Trophoblast cell (in vitro differentiated cells and primary cell): ENCODE data around the gene LMAN2.

ENCODE experiments used
- DNase-seq, 2 donors: peaks; one replicate each; pipeline ENCODE4 v3.0.0-alpha.2; 2016
- H2AFZ ChIP-seq: 2 replicates; pipeline ENCODE4 v1.6.1; 2013; ENCODE audit warnings: low read length, moderate library complexity, mild to moderate bottlenecking; ENCODE audit not compliant: insufficient read depth, poor library complexity
- H2AK5ac ChIP-seq: 2 replicates; pipeline ENCODE4 v1.6.1; 2013; ENCODE audit warnings: mild to moderate bottlenecking, low read length
- H2BK120ac ChIP-seq: 2 replicates; pipeline ENCODE4 v1.6.1; 2013; ENCODE audit warnings: low read length, mild to moderate bottlenecking, moderate library complexity; ENCODE audit not compliant: insufficient read depth, poor library complexity
- H2BK12ac ChIP-seq: 2 replicates; pipeline ENCODE4 v1.6.1; 2013; ENCODE audit warnings: mild to moderate bottlenecking, low read length, moderate library complexity
- H2BK5ac ChIP-seq: 2 replicates; pipeline ENCODE4 v1.6.1; 2013; ENCODE audit warnings: low read length, low read depth, moderate library complexity, mild to moderate bottlenecking; ENCODE audit not compliant: poor library complexity
- H3K14ac ChIP-seq: 2 replicates; pipeline ENCODE4 v1.6.1; 2013; ENCODE audit warnings: mild to moderate bottlenecking, low read length
- H3K18ac ChIP-seq: 2 replicates; pipeline ENCODE4 v1.6.1; 2013; ENCODE audit warnings: mild to moderate bottlenecking, low read length
- H3K23ac ChIP-seq: 2 replicates; pipeline ENCODE4 v1.6.1; 2013; ENCODE audit warnings: low read length
- H3K27ac ChIP-seq: 2 replicates; pipeline ENCODE4 v1.5.1; 2013; ENCODE audit warnings: low read depth, mild to moderate bottlenecking, inconsistent platforms, low read length, moderate library complexity
- H3K27me3 ChIP-seq: 2 replicates; pipeline ENCODE4 v1.6.1; 2013; ENCODE audit warnings: inconsistent platforms, mild to moderate bottlenecking, low read length, moderate library complexity; ENCODE audit not compliant: insufficient read depth
- H3K36me3 ChIP-seq, 2 experiments: 1 replicate in 1 of 2; 2 replicates in 1 of 2; pipeline ENCODE4 v1.6.1; 2013; ENCODE audit warnings: low read length in 2 of 2, mild to moderate bottlenecking in 2 of 2, moderate library complexity in 1 of 2; ENCODE audit not compliant: insufficient read depth in 2 of 2, control insufficient read depth in 1 of 2
- H3K4ac ChIP-seq: 2 replicates; pipeline ENCODE4 v1.6.1; 2013; ENCODE audit warnings: low read depth, mild to moderate bottlenecking, low read length, moderate library complexity
- H3K4me1 ChIP-seq, 2 experiments: 1 replicate in 1 of 2; 2 replicates in 1 of 2; pipeline ENCODE4 v1.6.1; 2013; ENCODE audit warnings: low read length in 2 of 2, mild to moderate bottlenecking in 2 of 2, moderate library complexity in 1 of 2; ENCODE audit not compliant: insufficient read depth in 2 of 2, control insufficient read depth in 1 of 2
- H3K4me2 ChIP-seq: 2 replicates; pipeline ENCODE4 v1.6.1; 2013; ENCODE audit warnings: inconsistent platforms, mild to moderate bottlenecking, low read length, moderate library complexity
- H3K4me3 ChIP-seq: 2 replicates; pipeline ENCODE4 v1.5.1; 2013; ENCODE audit warnings: mild to moderate bottlenecking, low read depth, low read length, inconsistent platforms
- H3K79me1 ChIP-seq: one replicate; pipeline ENCODE4 v1.6.1; 2013; ENCODE audit warnings: low read length
- H3K79me2 ChIP-seq: 2 replicates; pipeline ENCODE4 v1.6.1; 2013; ENCODE audit warnings: low read length, mild to moderate bottlenecking; ENCODE audit not compliant: control insufficient read depth, insufficient read depth, poor library complexity
- H3K9ac ChIP-seq: 2 replicates; pipeline ENCODE4 v1.6.1; 2013; ENCODE audit warnings: mild to moderate bottlenecking, low read length
- H3K9me3 ChIP-seq: 2 replicates; pipeline ENCODE4 v1.6.1; 2013; ENCODE audit warnings: low read depth, mild to moderate bottlenecking, control low read depth, inconsistent platforms, low read length; ENCODE audit not compliant: insufficient read depth
- H4K12ac ChIP-seq: 2 replicates; pipeline ENCODE4 v1.6.1; 2013; ENCODE audit warnings: low read depth, mild to moderate bottlenecking, low read length, moderate library complexity
- H4K8ac ChIP-seq: 2 replicates; pipeline ENCODE4 v1.6.1; 2013; ENCODE audit warnings: low read depth, mild to moderate bottlenecking, low read length, moderate library complexity
- H4K91ac ChIP-seq: one replicate; pipeline ENCODE4 v1.6.1; 2013; ENCODE audit warnings: low read depth, mild to moderate bottlenecking, low read length, moderate library complexity
- WGBS: extraction: QIAGEN DNeasy Blood & Tissue Kit; methylation state at CpG from one replicate; pipeline ENCODE4 v1.1.7; 2013; ENCODE audit warnings: missing lambda C conversion rate; ENCODE audit not compliant: insufficient read length, insufficient coverage; ENCODE audit errors: extremely low coverage; 5-methylcytosine and 5-hydroxymethylcytosine counted together

Gene LMAN2

DNA sequence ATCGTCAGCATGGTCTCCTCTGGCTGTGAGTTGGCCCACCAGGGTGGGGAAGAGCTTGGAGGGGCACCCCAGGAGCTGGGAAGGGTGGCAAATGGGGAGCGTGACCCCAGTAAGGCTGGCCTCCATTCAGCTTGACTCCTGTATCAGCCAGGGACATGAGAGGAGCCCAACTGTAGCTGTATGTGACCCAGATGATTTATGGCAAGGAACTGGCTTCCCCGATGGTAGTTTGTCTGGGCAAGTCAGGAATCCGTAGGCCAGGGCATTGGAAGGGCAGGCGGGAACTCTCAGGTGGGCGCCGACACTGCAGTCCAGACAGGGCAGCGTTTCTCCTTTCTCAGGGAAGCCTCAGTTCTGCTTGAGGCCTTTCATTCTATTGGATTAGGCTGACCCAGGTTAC lies 35.1 kb upstream of the LMAN2 start:
- Histone ChIP-seq H2BK5ac (no peak overlapping the region), H3K18ac (no peak overlapping the region), H3K79me1 (peaks cover 5% of the 10 kb centered on the region), H3K4me1 (peaks cover 14 to 17% of the 10 kb centered on the region in 2 experiments), H4K8ac (no peak overlapping the region), H3K23ac (no peak overlapping the region), H3K4ac (no peak overlapping the region), H2AFZ (no peak overlapping the region), H3K4me2 (no peak overlapping the region), H4K91ac (no peak overlapping the region), H2AK5ac (no peak overlapping the region), H2BK120ac (no peak overlapping the region), H2BK12ac (no peak overlapping the region), H3K27me3 (no peaks in the 10 kb centered on the region), H3K4me3 (no peak overlapping the region), H3K79me2 (no peaks in the 10 kb centered on the region), H3K36me3 (no peaks in the 10 kb centered on the region), H3K27ac (no peak overlapping the region), H3K14ac (no peak overlapping the region), H4K12ac (no peak overlapping the region), H3K9me3 (peaks cover 1% of the 10 kb centered on the region), H3K9ac (no peak overlapping the region)
- DNase-seq: no peak
- WGBS: no CpG with 5 or more reads among the region's 8 CpGs

DNA sequence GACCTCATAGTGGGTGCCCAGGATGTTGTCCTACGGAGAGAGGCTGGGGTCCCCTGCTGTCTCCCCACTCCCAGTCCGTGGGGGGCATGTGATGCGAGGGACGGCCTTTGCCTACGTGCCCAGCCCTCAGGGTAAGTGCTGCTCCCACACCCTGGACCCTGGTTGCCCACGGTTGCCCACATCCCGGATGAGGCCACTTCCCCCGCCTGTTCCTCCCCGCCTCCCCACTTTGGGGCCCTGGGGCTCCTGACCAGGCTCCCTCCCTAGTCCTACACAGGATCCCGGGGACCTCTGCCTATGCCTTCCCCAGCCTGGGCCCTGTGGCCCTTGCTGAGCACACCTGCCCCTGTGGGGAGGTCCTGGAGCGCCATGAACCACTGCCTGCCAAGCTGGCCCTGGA lies 34.3 kb upstream of the LMAN2 start:
- Histone ChIP-seq H3K4me2 (no peak overlapping the region), H3K18ac (no peak overlapping the region), H3K9me3 (peaks cover 1% of the 10 kb centered on the region), H3K14ac (no peak overlapping the region), H3K79me1 (peaks cover 5% of the 10 kb centered on the region), H3K4me1 (peaks cover 14 to 17% of the 10 kb centered on the region in 2 experiments), H2BK12ac (no peak overlapping the region), H2BK120ac (no peak overlapping the region), H3K9ac (no peak overlapping the region), H2BK5ac (no peak overlapping the region), H3K79me2 (no peaks in the 10 kb centered on the region), H4K91ac (no peak overlapping the region), H4K8ac (no peak overlapping the region), H3K4me3 (no peak overlapping the region), H2AK5ac (no peak overlapping the region), H4K12ac (no peak overlapping the region), H3K4ac (no peak overlapping the region), H3K27ac (no peak overlapping the region), H3K27me3 (no peaks in the 10 kb centered on the region), H2AFZ (no peak overlapping the region), H3K23ac (no peak overlapping the region), H3K36me3 (no peaks in the 10 kb centered on the region)
- no peak for DNase-seq
- no CpG with 5 or more reads among the region's 11 CpGs for WGBS

DNA sequence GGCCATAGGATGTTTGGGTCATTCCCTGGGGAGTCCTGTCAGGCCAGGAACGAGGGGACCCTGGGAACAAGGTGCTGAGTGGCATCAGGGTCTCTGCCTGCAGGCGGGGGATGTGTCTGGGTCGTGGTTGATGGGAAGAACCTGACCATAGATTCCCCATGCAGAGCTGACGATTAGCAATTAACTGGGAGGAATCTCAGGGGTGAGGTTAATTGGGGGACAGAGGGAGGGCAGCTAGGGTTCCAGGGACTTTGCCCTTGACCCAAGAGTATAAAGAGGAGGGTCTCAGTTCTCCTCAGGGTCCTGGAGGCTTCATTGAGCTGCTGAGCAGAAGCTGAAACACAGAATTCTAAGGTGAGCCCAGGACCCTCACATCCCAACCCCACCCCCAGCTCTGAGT lies 32.7 kb upstream of the LMAN2 start, which contains the start of gene SLC34A1:
TSS of gene SLC34A1 (plus strand) at position 301 of the 400 bp plus-strand sequence. CDS start 1,308 bp downstream, outside the sequence.
- H3K14ac ChIP-seq: no peak within 1 kb of the TSS
- H3K79me2 ChIP-seq: no peaks in the 10 kb centered on the region
- DNase-seq: no peak
- WGBS: no CpG with 5 or more reads among the region's 4 CpGs
- H3K79me1 ChIP-seq: no peaks in the 10 kb centered on the region
- H3K18ac ChIP-seq: no peak within 1 kb of the TSS
- no peak within 1 kb of the TSS for H2AFZ ChIP-seq
- no peak within 1 kb of the TSS for H3K9ac ChIP-seq
- no peak within 1 kb of the TSS for H3K27ac ChIP-seq
- H3K9me3 ChIP-seq: peaks cover 1% of the 10 kb centered on the region
- no peak within 1 kb of the TSS for H3K4ac ChIP-seq
- no peak within 1 kb of the TSS for H3K23ac ChIP-seq
- H4K91ac ChIP-seq: no peak within 1 kb of the TSS
- no peak within 1 kb of the TSS for H2BK120ac ChIP-seq
- no peak within 1 kb of the TSS for H4K8ac ChIP-seq
- no peak within 1 kb of the TSS for H2AK5ac ChIP-seq
- H3K4me1 ChIP-seq: peaks cover 6% of the 10 kb centered on the region in 2 experiments
- no peak within 1 kb of the TSS for H4K12ac ChIP-seq
- H2BK12ac ChIP-seq: no peak within 1 kb of the TSS
- H3K4me3 ChIP-seq: no peak within 1 kb of the TSS
- no peak within 1 kb of the TSS for H2BK5ac ChIP-seq
- no peak within 1 kb of the TSS for H3K4me2 ChIP-seq
- H3K27me3 ChIP-seq: no peaks in the 10 kb centered on the region
- H3K36me3 ChIP-seq: no peaks in the 10 kb centered on the region

DNA sequence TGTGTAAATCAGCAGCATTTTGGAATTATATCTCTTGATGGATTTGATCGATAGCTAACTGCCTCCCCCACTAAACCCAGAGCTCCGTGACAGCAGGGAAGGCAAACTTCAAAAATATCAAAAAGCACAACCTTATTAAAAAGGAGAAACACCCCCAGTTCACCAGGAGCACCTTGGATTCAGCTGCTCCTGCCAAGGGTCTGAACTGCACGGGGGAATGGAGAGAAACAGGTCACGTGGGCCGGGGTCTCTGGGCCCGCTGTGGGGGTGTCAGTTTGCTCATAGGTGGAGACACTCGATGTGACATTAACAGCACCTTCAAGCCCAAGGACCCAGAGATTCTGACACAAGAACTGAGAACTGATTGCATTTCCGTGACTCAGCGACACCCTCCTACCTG lies 31.7 kb upstream of the LMAN2 start:
- peaks cover 1% of the 10 kb centered on the region for H3K9me3 ChIP-seq
- no peaks in the 10 kb centered on the region for H3K79me1 ChIP-seq
- no peak overlapping the region for H4K12ac ChIP-seq
- no peak overlapping the region for H4K91ac ChIP-seq
- H3K4me1 ChIP-seq: no peaks in the 10 kb centered on the region
- H3K27ac ChIP-seq: no peak overlapping the region
- H3K9ac ChIP-seq: no peak overlapping the region
- DNase-seq: no peak
- no peak overlapping the region for H4K8ac ChIP-seq
- H2AK5ac ChIP-seq: no peak overlapping the region
- no peak overlapping the region for H3K23ac ChIP-seq
- no peak overlapping the region for H3K14ac ChIP-seq
- no peak overlapping the region for H2BK120ac ChIP-seq
- H2BK5ac ChIP-seq: no peak overlapping the region
- no peak overlapping the region for H3K18ac ChIP-seq
- no peak overlapping the region for H2BK12ac ChIP-seq
- no peaks in the 10 kb centered on the region for H3K27me3 ChIP-seq
- no peaks in the 10 kb centered on the region for H3K36me3 ChIP-seq
- H3K79me2 ChIP-seq: no peaks in the 10 kb centered on the region
- H2AFZ ChIP-seq: no peak overlapping the region
- WGBS: no CpG with 5 or more reads among the region's 9 CpGs
- no peak overlapping the region for H3K4me2 ChIP-seq
- H3K4me3 ChIP-seq: no peak overlapping the region
- no peak overlapping the region for H3K4ac ChIP-seq
